HEK293T (cell line): ENCODE results near the gene FAM240A.

Experiments used
- CTCF ChIA-PET: fragments of 350-600 bp; formaldehyde crosslinking; extraction: SDS; loops from one replicate; lab custom pipeline; 2021; ENCODE audit warnings: antibody characterized with exemption, inconsistent platforms; lab: Yijun Ruan, JAX
- POLR2A ChIA-PET: fragments of 350-600 bp; formaldehyde crosslinking; extraction: SDS; loops from one replicate; lab custom pipeline; 2020; ENCODE audit warnings: antibody characterized with exemption, inconsistent platforms; lab: Yijun Ruan, JAX
- DNase-seq: peaks from one replicate; pipeline ENCODE4 v3.0.0; 2012; ENCODE audit warnings: mixed read lengths; ENCODE audit errors: extremely low spot score
- ARNT ChIP-seq: fragments of 450-650 bp; IDR thresholded peaks from 2 replicates; pipeline ENCODE4 v1.6.1; 2017; ENCODE audit warnings: mild to moderate bottlenecking
- BHLHE40 ChIP-seq: fragments of 450-650 bp; IDR thresholded peaks from 2 replicates; pipeline ENCODE4 v1.6.1; 2016; ENCODE audit warnings: mild to moderate bottlenecking, moderate library complexity, borderline replicate concordance
- CTBP1 ChIP-seq: fragments of 450-650 bp; IDR thresholded peaks from 2 replicates; pipeline ENCODE4 v1.6.1; 2016; ENCODE audit warnings: borderline replicate concordance
- ELF4 ChIP-seq: fragments of 450-650 bp; IDR thresholded peaks from 2 replicates; pipeline ENCODE4 v1.6.1; 2017; ENCODE audit warnings: antibody characterized with exemption
- FOXA1 ChIP-seq: fragments of 450-650 bp; IDR thresholded peaks from 2 replicates; pipeline ENCODE4 v1.6.1; 2016; ENCODE audit warnings: mild to moderate bottlenecking
- FOXK2 ChIP-seq: fragments of 450-650 bp; IDR thresholded peaks from 2 replicates; pipeline ENCODE4 v1.6.1; 2016; ENCODE audit warnings: mild to moderate bottlenecking
- FOXM1 ChIP-seq: fragments of 450-650 bp; IDR thresholded peaks from 2 replicates; pipeline ENCODE4 v1.6.1; 2017; ENCODE audit warnings: mild to moderate bottlenecking, borderline replicate concordance
- HDGF ChIP-seq: fragments of 450-650 bp; IDR thresholded peaks from 2 replicates; pipeline ENCODE4 v1.6.1; 2017; ENCODE audit warnings: antibody characterized with exemption, borderline replicate concordance
- L3MBTL2 ChIP-seq: fragments of 450-650 bp; conservative IDR thresholded peaks from 2 replicates; pipeline ENCODE4 v1.6.1; 2016; ENCODE audit warnings: mild to moderate bottlenecking
- LEF1 ChIP-seq: fragments of 450-650 bp; IDR thresholded peaks from 2 replicates; pipeline ENCODE4 v1.6.1; 2017; ENCODE audit warnings: mild to moderate bottlenecking, borderline replicate concordance
- NFRKB ChIP-seq: fragments of 450-650 bp; IDR thresholded peaks from 2 replicates; pipeline ENCODE4 v1.6.1; 2016; ENCODE audit warnings: mild to moderate bottlenecking, moderate library complexity
- PKNOX1 ChIP-seq: fragments of 450-650 bp; IDR thresholded peaks from 2 replicates; pipeline ENCODE4 v1.6.1; 2016
- SP1 ChIP-seq: fragments of 450-650 bp; IDR thresholded peaks from 2 replicates; pipeline ENCODE4 v1.6.1; 2017
- SUZ12 ChIP-seq: fragments of 450-650 bp; IDR thresholded peaks from 2 replicates; pipeline ENCODE4 v1.6.1; 2016; ENCODE audit warnings: mild to moderate bottlenecking
- TARDBP ChIP-seq: fragments of 450-650 bp; IDR thresholded peaks from 2 replicates; pipeline ENCODE4 v1.6.1; 2016
- ZNF384 ChIP-seq: fragments of 450-650 bp; IDR thresholded peaks from 2 replicates; pipeline ENCODE4 v1.6.1; 2016

FAM240A gene

GRCh38 chr3:46673151-46674030, 61.1 kb downstream of the FAM240A start:
- TF ChIP-seq BHLHE40 (no peak), ZNF384 (no peak), NFRKB (no peak), PKNOX1 (no peak), ARNT (no peak), FOXK2 (no peak)
- ChIA-PET POLR2A (no interaction called here), CTCF (interaction anchor here (0.6 to 1.5 kb wide), 2 partner anchors 9 to 162 kb away, joined by 3 to 7 read pairs; no protein-coding TSS in a partner anchor)
- no peak for DNase-seq

- POLR2A ChIA-PET = no interaction called here
- CTCF ChIA-PET = interaction anchor here (0.6 to 1.5 kb wide), 2 partner anchors 10 to 161 kb away, joined by 3 to 7 read pairs; no protein-coding TSS in a partner anchor
- DNase-seq = peak; percentile 40
- TF ChIP-seq L3MBTL2 (no peak), CTBP1 (no peak), ELF4 (no peak), FOXK2 (no peak), NFRKB (no peak), FOXM1 (no peak), SP1 (no peak), ZNF384 (no peak), HDGF (no peak), FOXA1 (no peak), TARDBP (no peak), PKNOX1 (no peak), BHLHE40 (no peak), LEF1 (no peak), SUZ12 (no peak), ARNT (no peak)
Observed at GRCh38 chr3:46674031-46674845, 61.9 kb downstream of the FAM240A start.

GRCh38 chr3:46675426-46675825, 63.1 kb downstream of the FAM240A start:
- POLR2A ChIA-PET = no interaction called here
- no peak for DNase-seq
- TF ChIP-seq CTBP1 (no peak), FOXK2 (no peak), TARDBP (no peak), ARNT (no peak)
- CTCF ChIA-PET = no interaction called here
